Measurements from ENCODE around the gene SET.

Gene SET

DNA sequence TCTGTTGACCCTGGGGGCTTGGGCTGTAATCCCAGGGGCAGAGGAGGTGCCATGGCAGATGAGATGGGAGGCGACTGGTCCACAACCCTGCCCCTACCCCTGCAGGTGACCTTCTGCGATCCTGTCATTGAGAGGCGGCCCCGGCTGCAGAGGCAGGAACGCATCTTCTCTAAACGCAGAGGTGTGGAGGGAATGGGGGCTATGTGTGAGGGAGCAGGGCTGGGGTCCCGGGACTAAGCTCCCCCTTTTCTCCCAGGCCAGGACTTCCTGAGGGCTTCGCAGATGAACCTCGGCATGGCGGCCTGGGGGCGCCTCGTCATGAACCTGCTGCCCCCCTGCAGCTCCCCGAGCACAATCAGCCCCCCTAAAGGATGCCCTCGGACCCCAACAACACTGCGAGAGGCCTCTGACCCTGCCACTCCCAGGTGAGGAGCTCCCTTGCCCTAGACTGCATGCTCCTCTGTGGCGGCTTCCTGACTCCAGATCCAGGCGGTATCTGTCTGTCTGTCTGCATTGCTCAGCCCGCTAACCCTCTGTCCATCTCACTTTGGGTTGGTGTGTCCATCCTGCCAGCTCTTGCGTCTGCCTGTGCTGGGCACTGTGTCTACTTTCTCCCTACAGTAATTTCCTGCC is 25.0 kb downstream of the SET start:
- no peak for DNase-seq

DNA sequence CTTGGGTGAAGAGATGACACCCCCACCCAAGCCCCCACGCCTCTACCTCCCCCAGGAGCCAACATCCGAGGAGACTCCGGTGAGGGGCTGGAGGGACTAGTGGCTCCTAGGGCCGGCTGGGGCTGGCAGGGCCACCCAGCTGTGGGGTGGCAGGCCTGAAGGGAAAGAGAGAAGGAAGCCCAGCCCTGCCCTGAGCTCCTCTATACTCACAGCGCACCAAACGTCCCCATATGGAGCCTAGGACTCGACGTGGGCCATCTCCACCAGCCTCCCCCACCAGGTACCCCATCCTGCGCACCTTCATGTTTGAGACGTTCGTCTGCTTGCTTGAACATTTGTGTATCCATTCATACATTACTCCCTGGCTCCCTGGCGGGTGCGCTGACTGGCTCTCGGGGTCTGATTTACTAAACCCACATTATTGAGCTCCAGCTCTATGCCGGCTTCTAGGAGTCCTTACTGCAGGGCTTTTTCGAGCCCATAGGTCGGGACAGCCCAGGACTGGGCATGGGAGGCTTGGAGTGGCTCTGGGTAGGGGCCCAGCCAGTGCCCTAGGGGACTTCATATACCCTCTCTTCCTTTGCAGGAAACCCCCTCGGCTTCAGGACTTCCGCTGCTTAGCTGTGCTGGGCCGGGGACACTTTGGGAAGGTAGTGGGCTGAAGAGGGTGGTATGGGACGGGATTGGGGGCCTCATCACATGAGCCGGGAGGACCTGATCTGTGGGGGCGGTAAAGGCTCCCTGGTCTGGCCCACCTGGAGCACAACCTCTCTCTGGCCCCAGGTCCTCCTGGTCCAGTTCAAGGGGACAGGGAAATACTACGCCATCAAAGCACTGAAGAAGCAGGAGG is 25.8 kb downstream of the SET start:
- no peak for DNase-seq

DNA sequence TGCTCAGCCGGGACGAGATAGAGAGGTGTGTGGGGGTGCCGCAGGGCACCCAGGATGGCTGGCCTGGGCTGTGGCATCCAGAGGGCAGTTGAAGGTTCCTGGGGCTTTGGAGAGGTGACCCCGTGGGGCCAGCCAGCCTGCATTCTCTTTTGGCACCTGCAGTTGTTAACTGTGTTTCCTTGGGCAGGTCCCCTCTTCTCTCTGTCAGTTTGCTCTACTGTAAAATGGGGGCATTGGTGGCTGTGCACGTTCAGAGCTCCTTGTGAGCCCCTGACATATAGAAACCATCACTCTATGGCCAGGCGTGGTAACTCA is 26.4 kb downstream of the SET start:
- no peak for DNase-seq

DNA sequence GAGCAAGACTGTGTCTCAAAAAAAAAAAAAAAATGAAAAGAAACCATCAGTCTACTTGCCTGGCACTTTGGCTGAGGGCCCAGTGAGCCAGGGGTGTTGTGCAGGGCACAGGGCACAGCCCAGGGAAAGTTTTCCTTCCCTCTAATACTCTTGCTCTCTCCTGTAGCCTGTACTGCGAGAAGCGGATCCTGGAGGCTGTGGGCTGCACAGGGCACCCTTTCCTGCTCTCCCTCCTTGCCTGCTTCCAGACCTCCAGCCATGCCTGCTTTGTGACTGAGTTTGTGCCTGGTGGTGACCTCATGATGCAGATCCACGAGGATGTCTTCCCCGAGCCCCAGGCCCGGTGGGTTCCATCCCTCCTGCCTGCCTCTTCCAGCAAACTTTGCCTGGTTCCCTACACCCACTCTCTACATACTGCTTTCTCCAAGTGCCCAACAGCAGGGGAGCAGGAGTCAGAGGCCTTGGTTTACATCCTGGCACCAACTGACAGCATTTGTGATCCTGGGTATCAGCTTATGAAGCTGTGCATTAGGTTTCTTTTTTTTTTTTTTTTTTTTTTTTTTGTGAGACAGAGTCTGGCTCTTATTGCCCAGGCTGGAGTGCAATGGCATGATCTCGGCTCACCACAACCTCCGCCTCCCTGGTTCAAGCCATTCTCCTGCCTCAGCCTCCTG is 27.7 kb downstream of the SET start:
- no peak for DNase-seq

DNA sequence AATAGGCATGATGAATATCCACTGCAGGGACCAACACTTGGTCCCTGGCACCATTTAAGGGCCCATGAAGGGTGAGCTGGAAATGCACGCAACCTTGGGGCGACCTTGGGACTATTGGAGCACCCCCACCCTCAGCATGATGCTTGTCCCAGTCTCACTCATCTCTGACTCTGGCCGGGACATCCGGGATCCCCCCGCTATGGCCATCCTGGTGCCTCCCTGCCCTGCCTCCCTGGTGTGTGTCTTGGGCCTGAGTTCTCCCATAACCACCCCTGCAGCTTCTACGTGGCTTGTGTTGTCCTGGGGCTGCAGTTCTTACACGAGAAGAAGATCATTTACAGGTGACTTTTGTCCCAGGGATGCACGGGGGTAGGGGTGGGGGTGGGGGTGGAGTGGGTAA is 29.0 kb downstream of the SET start:
- no peak for DNase-seq

DNA sequence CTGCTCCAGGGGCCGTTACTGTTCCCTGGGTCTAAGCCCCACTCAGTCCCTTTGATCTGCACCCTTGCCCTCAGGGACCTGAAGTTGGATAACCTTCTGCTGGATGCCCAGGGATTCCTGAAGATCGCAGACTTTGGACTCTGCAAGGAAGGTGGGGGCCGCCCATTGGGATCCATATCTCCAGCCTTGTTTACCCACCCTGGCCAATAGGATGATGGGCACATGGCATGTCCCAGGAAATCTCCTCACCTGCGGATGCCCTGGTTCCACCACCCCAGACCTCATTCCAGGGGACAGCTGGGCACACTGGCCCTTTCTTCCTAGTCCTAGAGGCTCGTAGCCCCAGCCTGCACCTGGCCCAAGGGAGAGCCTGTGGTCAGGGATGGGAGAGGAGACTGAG is 29.5 kb downstream of the SET start:
- no peak for DNase-seq

DNA sequence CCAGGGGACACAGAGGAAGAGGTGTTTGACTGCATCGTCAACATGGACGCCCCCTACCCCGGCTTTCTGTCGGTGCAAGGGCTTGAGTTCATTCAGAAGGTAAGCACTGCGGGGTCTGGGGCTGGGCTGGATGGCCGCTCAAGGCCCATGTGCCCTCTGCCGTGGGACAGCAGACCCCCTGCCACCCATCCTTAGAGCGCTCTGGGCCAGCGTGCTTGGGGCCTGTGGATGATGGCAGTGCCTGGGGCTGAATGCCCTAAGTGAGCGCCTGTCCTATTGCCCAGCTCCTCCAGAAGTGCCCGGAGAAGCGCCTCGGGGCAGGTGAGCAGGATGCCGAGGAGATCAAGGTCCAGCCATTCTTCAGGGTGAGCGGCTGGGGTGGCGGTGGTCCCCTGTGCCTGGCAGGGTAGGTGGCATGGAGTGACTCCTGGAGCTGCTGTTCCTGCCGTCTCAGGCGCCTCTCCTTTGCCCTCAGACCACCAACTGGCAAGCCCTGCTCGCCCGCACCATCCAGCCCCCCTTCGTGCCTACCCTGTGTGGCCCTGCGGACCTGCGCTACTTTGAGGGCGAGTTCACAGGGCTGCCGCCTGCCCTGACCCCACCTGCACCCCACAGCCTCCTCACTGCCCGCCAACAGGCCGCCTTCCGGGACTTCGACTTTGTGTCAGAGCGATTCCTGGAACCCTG is 31.0 kb downstream of the SET start:
- no peak for DNase-seq

DNA sequence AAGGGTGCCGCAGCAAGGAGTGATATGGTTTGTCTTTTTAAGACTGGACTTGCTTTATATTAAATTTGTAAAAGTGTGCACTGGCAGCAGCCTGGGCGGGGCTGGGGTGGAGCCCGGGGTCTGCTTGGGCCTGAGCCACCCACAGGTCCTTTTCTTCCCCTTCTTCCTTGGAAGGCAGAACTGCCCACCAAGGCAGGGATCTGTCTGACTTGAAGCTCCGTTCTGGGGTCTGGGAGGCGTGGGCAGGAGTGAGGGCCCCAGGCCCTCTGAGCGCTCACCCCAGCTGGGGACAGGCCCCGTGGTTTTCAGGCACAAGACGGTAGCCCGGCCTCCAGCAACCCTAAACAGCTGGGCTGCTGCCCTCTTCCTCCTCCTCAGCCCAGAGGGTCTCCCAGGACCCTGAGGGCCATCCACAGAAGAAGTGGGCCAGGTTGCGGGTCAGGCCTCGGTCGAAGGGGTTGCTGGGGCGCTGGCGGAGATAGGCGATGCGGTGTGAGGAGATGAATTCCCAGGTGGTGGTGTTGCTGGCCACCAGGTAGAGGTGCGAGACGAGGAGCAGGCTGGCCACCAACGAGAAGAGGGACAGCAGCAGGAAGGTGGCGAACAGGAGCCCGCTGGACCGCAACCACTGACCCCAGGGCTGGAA is 31.9 kb downstream of the SET start:
- DNase-seq, result no peak

DNA sequence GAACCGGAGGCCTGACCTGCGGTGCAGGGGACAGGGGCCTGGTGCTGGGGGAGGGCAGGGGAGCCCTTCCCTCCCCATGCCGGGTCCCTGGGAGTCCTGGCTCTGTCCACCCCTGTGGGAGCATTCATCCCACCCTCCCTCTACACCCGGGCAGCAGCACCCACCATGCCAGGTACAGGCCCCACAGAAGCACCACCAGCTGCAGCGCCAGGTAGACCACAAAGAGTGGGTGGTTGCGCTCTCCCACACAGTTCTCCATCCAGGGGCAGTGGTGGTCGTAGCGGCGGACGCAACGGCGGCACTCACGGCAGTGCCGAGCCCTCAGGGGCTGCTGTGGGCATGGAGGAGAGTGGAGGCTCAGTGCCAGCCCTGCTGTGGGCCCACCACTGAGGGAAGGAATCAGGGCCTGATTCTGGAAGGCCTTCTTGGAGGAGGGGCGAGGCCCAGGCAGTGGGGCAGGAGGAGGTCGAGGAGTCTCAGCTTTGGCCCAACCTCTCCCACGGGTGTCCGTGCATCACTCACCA is 32.5 kb downstream of the SET start:
- DNase-seq, result no peak

DNA sequence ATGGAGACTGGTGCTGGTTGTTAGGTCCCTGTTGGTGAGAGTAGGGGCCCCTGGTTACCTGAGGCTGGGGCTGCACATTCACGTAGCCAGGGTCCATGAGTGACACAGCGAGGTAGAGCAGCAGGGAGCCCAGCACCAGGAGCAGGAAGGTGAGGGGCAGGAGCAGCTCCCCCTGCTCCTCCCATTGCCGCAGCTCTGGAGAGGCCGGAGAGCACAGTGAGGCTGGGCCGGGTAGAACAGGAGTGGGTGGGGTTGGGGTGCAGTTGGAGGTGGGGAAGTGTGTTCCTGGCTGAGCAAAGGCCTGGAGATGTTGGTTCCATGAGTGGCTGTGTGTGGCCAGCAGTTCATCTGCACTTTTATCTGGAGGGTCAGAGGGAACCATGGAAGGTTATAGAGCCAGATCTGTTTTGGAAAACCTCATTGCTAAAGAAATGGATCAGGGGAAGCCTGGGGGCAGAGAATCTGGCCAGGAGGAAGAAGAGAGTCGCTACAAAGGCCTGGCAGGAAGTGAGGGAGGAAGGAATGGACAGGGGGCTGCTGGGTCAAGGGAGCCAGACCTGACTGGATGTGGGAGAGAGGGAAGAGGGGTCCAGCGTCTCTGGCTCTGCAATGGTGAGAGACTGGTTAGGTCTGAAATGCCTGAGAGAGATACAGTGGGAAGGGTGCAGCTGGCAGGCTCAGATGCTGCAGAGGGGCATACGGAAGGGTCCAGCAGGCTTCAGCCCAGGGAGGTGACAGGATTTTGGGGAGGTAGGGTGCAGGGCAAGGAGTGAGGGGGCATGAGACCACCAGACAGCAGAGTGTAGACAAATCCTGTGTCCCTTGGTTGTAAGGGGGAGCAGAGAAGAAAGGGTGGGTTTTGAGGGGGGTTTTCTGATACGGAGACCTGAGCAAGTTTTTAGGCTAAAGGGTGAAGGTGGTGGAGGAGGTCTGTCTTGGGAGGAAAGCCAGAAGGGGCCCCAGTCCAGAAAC is 33.6 kb downstream of the SET start:
- no peak for DNase-seq

DNA sequence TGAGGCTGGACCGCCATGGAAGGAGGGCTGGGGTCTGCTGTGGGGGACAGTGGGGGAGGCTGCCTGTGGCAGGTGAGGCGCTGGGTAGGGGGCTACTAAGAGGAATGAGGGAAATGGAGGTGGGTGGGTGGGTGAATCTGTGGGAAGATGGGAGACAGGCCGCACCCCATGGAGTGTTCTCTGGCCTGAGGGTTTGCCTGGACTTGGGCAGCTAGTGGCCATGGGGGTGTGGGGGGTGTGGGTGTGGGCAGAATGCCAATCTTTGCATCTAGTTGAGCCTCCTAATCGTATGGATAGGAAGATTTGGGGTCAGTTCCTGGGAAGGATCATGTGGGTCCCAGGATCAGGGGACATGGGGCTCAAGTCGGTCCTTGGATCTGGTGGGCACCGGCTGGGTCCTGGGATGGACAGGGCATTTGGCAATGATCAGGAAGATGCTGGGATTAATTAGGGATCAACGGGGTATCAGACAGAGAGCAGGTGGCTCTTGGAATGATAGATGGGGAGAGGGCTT is 34.4 kb downstream of the SET start:
- no peak for DNase-seq

DNA sequence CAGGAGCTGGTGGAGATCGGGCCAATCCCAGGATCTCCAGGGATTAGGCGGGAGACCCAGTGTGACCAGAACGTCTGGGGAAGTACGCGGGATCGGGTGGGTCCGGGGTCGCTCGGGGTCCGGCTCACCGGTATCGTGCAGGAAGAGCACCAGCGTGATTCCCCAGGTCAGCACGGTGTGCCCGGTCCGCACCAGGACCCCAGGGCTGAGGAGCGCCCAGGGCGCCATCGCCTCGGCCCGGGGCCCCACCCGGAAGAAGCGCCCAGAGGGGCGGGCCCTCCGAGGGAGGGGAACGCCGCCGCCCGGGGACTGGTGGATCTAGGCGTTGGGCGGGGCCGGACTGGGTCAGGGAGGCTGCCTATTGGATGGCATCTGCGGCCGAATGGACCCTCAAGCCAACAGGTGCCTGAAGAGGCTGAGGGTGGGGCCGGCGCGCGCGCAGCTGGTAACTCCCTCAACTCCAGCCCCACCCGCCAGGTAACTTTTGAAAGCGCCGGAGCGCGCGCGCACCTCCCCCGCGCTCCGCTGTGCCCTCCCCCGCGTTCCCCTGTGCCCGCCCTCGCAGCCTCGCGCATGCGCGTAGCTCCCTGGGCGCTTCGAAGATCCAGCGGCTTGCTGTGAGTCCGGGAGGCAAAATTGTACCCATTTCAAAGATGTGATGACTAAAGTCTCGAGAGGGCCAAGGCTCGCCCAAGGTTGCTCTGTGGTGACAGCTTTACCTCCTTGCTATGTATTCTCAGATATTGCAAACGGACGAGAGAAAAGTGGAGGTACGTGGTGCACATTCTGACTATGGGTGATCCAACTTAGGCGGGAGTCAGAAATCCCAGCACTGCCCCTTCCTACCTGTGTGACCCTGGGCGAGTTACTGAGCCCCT is 35.1 kb downstream of the SET start, which contains the start of gene ZDHHC12:
Gene ZDHHC12 (minus strand): TSS at position 262 of the 878 bp plus-strand sequence. CDS start 34 bp downstream, at position 228.
- peak; percentile 100 for DNase-seq

DNA sequence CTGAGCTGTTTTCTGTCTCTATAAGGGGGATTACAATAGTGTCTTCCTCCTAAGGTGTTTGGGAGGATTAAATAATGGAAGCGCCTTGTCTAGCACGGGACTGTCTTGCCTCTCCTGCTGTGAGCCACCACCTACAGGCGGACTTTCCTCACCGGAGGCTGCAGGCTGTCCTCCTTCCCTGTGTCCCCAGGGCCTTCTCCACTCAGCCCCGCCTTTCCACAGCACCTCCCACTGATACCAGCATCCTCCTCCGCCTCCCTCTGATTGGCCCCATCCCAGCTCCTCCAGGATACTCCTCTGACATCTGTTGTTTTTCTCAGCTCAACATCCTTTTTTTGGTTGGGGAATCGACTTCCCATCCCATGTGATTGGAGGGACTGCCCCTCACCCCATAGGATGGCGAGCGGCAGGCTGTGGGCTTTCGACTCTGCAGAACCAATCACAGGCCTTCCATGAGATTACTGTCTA is 35.8 kb downstream of the SET start:
- peak; percentile 50 for DNase-seq

DNA sequence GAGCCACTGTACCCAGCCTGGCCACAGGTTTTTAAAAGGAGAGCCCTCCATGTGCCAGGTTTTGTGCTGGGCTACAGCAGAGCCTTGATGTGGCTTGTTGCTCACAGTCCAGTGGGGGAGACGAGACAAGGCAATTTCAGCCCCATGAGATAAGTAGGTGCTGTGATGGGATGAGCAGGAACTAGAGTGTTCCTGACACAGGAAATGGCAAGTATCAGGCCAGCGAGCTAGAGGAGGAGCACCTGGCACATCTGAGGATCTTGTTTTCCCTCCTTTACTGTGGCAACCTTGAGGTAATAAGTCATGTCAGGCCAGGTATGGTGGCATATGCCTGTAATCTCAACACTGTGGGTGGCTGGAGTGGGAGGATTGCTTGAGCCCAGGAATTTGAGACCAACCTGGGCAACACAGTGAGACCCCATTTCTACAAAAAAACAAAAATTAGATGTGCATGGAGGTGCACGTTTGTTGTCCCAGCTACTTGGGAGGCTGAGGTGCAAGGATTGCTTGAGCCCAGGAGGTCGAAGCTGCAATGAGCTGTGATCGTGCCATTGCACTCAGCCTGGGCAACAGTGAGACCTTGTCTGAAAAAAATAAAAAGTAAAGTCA is 38.7 kb downstream of the SET start:
- no peak for DNase-seq

DNA sequence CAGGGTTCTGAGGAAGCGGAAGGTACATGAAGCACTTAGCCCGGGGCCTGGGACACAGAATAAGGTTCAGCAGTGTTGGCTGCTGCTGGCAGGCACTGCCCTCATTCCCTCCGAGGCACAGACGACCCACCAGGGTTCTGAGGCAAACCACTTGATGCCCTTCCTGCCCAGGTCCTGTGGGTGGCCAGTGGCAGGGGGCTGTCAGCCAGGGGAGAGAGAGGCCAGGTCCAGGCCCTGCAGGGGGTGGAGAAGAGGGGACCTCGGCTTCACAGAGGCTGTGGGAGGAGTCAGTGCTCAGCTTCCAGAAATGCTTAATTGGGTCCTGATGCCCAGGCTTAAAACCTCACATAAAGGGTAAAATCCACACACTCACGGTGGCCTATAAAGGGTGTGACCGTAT is 39.3 kb downstream of the SET start:
- no peak for DNase-seq

DNA sequence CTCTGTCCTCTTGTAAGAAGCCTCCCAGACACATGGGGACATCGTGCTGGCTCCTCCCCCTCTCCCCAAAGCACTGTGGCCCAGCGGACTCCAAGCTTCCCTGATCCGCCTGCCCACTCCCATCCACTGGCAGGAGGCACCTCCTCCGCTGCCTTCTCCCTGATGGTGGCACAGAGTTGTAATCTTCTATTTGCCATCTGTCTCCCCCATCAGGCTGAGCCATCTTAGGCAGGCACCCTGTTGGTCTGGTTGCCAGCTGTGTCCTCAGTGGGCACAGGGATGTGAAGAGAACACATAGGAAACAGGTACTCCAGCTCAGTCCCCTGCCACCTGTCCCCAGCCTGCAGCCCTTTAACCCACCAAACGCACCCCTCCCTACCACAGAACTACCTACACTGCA is 40.3 kb downstream of the SET start:
- DNase-seq, result no peak

DNA sequence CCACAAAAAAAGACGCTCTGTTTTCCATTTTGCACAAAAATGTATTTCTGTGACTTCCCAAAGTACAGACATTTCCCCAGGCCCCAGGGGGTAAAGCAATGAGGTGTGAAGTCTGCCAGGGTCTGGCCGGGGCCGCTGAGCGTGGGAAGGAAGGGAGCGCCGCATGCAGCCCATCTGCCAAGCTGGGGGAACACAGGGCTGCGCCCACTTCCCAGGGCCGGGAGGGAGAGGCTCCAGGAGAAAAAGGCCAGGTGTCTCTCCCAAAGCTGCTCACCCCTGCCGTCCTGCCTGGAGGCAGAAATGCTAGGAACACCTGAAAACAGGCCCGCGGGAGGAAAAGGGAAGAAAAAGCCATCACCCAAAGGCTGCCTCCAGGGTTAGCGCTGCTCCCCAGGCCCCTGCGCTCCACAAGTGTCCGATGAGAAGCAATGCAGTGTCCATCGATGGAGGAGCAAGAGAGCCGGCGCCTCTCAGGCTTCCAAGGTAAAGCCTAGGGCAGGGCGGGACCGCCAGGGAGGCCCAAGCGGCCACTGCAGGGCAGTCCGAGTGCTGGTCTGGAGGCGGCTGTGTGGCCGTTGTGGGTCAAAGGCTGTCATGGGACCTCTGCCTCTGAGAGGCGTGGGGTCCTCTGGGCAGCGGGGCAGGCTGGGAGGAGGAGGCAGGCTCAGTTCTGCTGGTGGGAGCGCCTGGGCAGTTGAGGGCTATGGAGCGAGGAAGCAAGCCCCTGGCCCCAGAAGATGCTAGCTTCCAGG is 40.9 kb downstream of the SET start:
- DNase-seq, result no peak

DNA sequence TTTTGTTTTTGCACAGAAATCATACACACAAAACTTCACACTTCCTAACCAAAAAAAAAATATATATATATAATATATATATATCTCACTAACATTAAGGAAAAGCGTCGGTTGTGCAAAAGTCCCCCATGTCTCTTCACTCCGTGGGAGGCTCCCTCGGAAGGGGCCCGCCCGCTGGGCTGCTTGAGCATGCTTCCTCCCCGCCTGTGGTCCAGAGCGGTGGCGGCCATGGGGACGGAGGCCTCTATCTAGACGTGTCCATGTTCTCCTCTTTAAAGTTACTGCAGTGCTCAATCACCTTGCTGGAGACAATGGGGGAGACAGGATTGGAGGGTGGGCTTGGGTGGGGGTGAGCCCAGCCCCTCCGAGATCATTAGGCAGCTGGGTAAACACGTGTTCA is 42.1 kb downstream of the SET start:
- DNase-seq, result no peak

DNA sequence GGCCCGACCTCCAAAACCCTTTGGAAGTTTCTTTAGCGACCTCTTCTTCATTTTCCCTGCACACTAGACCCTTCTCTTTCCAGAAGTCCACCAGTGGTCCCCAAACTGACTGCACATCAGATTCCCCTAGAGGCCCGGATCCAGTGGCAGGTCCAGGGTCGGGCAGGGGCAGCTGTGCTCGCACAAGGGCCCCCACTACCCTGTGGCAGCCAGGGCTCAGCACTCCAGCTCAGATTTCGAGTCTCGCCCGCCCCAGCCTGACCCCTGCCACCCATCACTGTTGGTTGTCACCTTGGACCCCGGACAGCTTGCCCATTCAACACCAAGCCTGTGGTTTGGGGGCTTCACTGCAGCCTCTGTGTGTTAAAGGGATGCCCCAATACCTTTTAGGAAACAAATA is 42.7 kb downstream of the SET start:
- DNase-seq, result no peak

Data from CD4-positive, alpha-beta T cell treated with Interleukin-6 for 4 hours (primary cell).